ENCODE measurements around the gene ZSWIM4.
A peak's percentile ranks its signal among the peaks of the same experiment; 100 is the strongest.
"Not testable (repeated sequence)": the region's sequence is repeated elsewhere in the genome, so short reads cannot be mapped to it uniquely, and the experiment has no call there.

Gene ZSWIM4

GRCh38 chr19:13794757-13795589 lies at the start of gene ZSWIM4:
Gene ZSWIM4, plus strand, starts transcription at chr19:13795443. Its CDS starts 206 bp downstream, at chr19:13795649.
- H3K27ac ChIP-seq = peak within 1 kb of the TSS; percentile 64
- TF ChIP-seq ZFX (IDR thresholded peaks at IDR 0.05; ENCODE audit: borderline replicate concordance) (no peak), CTCF (IDR thresholded peaks at IDR 0.05) (no peak)

GRCh38 chr19:13747098-13747453 lies 48.2 kb upstream of the ZSWIM4 start:
- H3K27ac ChIP-seq = peak overlapping the region; percentile 83
- TF ChIP-seq CTCF (IDR thresholded peaks at IDR 0.05) (no peak), ZFX (IDR thresholded peaks at IDR 0.05; ENCODE audit: borderline replicate concordance) (no peak)

GRCh38 chr19:13748169-13748828 lies 46.9 kb upstream of the ZSWIM4 start:
- TF ChIP-seq CTCF (IDR thresholded peaks at IDR 0.05) = no peak
- TF ChIP-seq ZFX (IDR thresholded peaks at IDR 0.05; ENCODE audit: borderline replicate concordance) = no peak
- H3K27ac ChIP-seq = peak overlapping the region; percentile 83

DNA sequence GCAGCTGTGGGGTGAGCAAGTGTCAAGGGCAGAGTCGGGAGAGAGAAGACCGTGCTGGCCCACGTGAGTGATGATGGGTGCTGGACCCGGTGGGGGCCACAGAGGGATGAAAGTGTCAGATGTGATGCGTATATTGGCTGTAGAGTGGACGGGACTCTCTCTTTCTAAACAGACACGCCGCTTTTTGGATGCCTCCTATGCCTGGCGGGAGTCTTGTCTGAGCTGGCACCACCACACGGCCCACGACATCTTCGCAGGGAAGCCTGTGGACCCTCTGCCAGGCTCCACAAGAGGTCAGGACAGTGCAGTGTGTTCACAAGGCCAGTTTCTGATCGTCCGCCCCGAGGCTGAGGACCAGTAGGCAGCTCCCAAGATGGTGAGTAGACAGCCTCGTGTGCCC lies 43.8 kb upstream of the ZSWIM4 start:
- TF ChIP-seq CTCF (IDR thresholded peaks at IDR 0.05) (no peak), ZFX (IDR thresholded peaks at IDR 0.05; ENCODE audit: borderline replicate concordance) (no peak)
- H3K27ac ChIP-seq = no peak overlapping the region

DNA sequence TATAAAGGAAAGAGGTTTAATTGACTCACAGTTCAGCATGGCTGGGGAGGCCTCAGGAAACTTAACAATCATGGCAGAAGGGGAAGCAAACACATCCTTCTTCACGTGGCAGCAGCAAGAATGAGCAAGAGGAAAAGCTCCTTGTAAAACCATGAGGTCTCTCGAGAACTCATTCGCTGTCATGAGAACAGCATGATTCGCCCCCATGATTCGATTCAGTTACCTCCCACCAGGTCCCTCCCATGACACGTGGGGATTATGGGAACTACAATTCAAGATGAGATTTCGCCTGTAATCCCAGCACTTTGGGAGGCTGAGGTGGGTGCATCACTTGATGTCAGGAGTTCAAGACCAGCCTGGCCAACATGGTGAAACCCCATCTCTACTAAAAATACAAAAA lies 41.6 kb upstream of the ZSWIM4 start:
- not testable (repeated sequence) for H3K27ac ChIP-seq

DNA sequence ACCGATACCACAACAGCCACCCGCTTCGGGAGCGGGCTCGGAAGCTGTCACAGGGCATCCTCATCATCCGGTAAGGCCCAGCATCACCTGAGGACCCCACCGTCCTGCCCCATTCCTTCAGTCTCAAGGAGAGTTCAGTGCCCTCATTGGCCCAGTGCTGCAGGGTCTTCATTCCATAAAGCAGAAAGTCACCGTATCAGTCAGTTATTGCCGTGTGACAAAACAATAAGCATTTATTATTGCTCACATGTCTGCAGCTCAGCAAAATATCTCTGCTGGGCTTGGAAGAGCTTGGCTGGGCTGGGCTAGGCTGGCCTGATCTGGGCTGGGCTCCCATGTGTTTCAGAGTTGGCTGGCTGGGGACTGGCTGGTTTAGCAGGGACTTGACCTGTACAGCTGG lies 39.0 kb upstream of the ZSWIM4 start:
- H3K27ac ChIP-seq = no peak overlapping the region
- TF ChIP-seq CTCF (IDR thresholded peaks at IDR 0.05) = no peak
- TF ChIP-seq ZFX (IDR thresholded peaks at IDR 0.05; ENCODE audit: borderline replicate concordance) = no peak

DNA sequence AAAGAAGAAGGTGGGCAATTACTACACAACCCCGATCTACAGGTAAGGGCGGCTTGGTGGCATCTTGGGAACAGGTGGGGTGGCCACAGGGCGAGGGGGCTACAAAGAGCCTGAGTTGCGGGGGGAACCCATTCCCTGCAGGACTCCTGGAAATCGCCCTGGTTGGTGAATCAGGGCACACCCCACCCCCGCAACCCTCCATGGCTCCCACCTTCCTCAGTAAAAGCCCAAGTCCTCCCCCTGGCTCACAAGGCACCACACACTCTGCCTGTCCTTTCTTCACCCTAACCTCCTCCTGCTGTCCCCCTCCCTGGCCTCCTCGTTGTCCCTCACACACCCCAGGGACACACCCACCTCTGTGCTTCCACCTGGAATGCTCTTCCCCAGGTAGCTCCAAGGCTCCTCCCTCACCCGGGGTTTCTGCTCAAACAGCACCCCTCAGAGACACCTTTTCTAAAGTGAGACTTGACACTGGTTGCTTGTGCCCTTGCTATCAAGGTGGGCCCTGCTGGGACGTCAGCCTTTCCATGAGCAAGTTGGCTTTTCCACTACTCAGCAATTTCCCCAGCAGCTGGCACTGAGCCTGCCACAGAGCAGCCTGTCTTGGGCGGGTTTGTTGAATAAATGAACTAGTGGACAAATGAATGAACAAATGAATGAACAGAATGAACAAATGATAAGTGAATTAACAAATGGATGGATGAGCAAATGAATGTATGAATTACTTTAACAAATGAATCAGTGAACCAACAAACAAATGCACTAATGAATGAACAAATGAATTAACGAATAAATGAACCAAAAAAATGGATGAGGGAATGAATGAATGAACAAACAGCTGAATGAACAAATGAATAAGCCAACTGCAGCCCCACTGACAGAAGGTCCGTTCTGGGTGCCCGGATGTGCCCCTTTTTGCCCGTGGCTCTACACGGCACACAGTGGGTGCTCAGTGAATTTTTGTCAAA lies 37.2 kb upstream of the ZSWIM4 start:
- no peak overlapping the region for H3K27ac ChIP-seq
- TF ChIP-seq CTCF (IDR thresholded peaks at IDR 0.05) (no peak), ZFX (IDR thresholded peaks at IDR 0.05; ENCODE audit: borderline replicate concordance) (no peak)
